DOHH2 (cell line): ENCODE results near the gene TTC8.

Source experiments
- H3F3A ChIP-seq: fragments of 200-600 bp; sonication (generic), shearing (Covaris generic); 2 replicates; pipeline ENCODE4 v1.6.0; 2016; ENCODE audit warnings: antibody characterized with exemption, mild to moderate bottlenecking; ENCODE audit not compliant: control insufficient read depth, insufficient read depth
- H3K27ac ChIP-seq: fragments of 200-600 bp; sonication (generic); 2 replicates; pipeline ENCODE4 v1.5.1; 2014; ENCODE audit warnings: low read depth, mild to moderate bottlenecking, low read length, moderate library complexity
- H3K27me3 ChIP-seq: fragments of 200-600 bp; sonication (generic); 2 replicates; pipeline ENCODE4 v1.6.1; 2014; ENCODE audit warnings: mild to moderate bottlenecking, low read length, mixed read lengths; ENCODE audit not compliant: control insufficient read depth
- H3K36me3 ChIP-seq: fragments of 200-600 bp; sonication (generic); 2 replicates; pipeline ENCODE4 v1.6.1; 2014; ENCODE audit warnings: mild to moderate bottlenecking, low read length, moderate library complexity, mixed read lengths; ENCODE audit not compliant: control insufficient read depth
- H3K4me1 ChIP-seq: fragments of 200-600 bp; sonication (generic); 2 replicates; pipeline ENCODE4 v1.6.1; 2014; ENCODE audit warnings: mild to moderate bottlenecking, low read length, mixed read lengths; ENCODE audit not compliant: control insufficient read depth
- H3K4me2 ChIP-seq: fragments of 200-600 bp; sonication (generic); 2 replicates; pipeline ENCODE4 v1.6.0; 2014; ENCODE audit warnings: mild to moderate bottlenecking, low read length, moderate library complexity
- H3K4me3 ChIP-seq: fragments of 200-600 bp; sonication (generic); 2 replicates; pipeline ENCODE4 v1.5.1; 2014; ENCODE audit warnings: mild to moderate bottlenecking, low read length, mixed read lengths
- H3K79me2 ChIP-seq: fragments of 200-600 bp; sonication (generic); 2 replicates; pipeline ENCODE4 v1.6.1; 2014; ENCODE audit warnings: mild to moderate bottlenecking, low read length, mixed read lengths; ENCODE audit not compliant: control insufficient read depth
- H3K9me2 ChIP-seq: fragments of 200-600 bp; sonication (generic); replicated peaks from 2 replicates; pipeline ENCODE4 v1.6.1; 2014; ENCODE audit warnings: mild to moderate bottlenecking, low read length, mixed read lengths; ENCODE audit not compliant: control insufficient read depth
- H3K9me3 ChIP-seq: fragments of 200-600 bp; sonication (generic); 2 replicates; pipeline ENCODE4 v1.6.1; 2014; ENCODE audit warnings: antibody characterized with exemption, low read length, mixed read lengths; ENCODE audit not compliant: control insufficient read depth, insufficient read depth
- H4K20me1 ChIP-seq: fragments of 200-600 bp; sonication (generic); 2 replicates; pipeline ENCODE4 v1.6.0; 2014; ENCODE audit warnings: low read depth, mild to moderate bottlenecking, antibody characterized with exemption, low read length, moderate library complexity; ENCODE audit not compliant: control insufficient read depth, insufficient read depth
- CTCF ChIP-seq: fragments of 200-600 bp; sonication (generic); IDR thresholded peaks from one replicate; pipeline ENCODE4 v1.5.1; 2014; ENCODE audit warnings: antibody characterized with exemption, mild to moderate bottlenecking, low read depth, low read length; ENCODE audit not compliant: poor library complexity, severe bottlenecking
- EZH2phosphoT487 ChIP-seq: fragments of 200-600 bp; sonication (generic); IDR thresholded peaks from 2 replicates; pipeline ENCODE4 v1.6.1; 2017; ENCODE audit warnings: borderline replicate concordance, mild to moderate bottlenecking, antibody characterized with exemption, low read length, moderate library complexity, mixed read lengths

TTC8 gene

GRCh38 chr14:88835661-88836060 is 11.2 kb downstream of the TTC8 start:
- Histone ChIP-seq H3K4me2 (no peak overlapping the region), H3K4me3 (no peak overlapping the region), H3K79me2 (no peaks in the 10 kb centered on the region), H3K4me1 (no peaks in the 10 kb centered on the region), H3K27me3 (no peaks in the 10 kb centered on the region), H3F3A (no peaks in the 10 kb centered on the region), H3K9me3 (no peaks in the 10 kb centered on the region), H3K27ac (no peak overlapping the region), H4K20me1 (no peaks in the 10 kb centered on the region), H3K36me3 (no peaks in the 10 kb centered on the region), H3K9me2 (no peaks in the 10 kb centered on the region)
- TF ChIP-seq EZH2phosphoT487, result no peak
- TF ChIP-seq CTCF, result no peak

GRCh38 chr14:88837495-88837894 is 13.0 kb downstream of the TTC8 start:
- H3K36me3 ChIP-seq, result no peaks in the 10 kb centered on the region
- H3K4me3 ChIP-seq, result no peak overlapping the region
- no peaks in the 10 kb centered on the region for H3K4me1 ChIP-seq
- TF ChIP-seq EZH2phosphoT487 (no peak), CTCF (no peak)
- no peaks in the 10 kb centered on the region for H3K79me2 ChIP-seq
- H3K9me3 ChIP-seq, result no peaks in the 10 kb centered on the region
- no peaks in the 10 kb centered on the region for H3K9me2 ChIP-seq
- no peaks in the 10 kb centered on the region for H4K20me1 ChIP-seq
- no peaks in the 10 kb centered on the region for H3F3A ChIP-seq
- no peaks in the 10 kb centered on the region for H3K27me3 ChIP-seq
- no peak overlapping the region for H3K4me2 ChIP-seq
- H3K27ac ChIP-seq, result no peak overlapping the region

- H3K27me3 ChIP-seq, result no peaks in the 10 kb centered on the region
- H3K27ac ChIP-seq, result no peak overlapping the region
- no peaks in the 10 kb centered on the region for H3F3A ChIP-seq
- H3K79me2 ChIP-seq, result no peaks in the 10 kb centered on the region
- TF ChIP-seq CTCF (no peak), EZH2phosphoT487 (no peak)
- no peaks in the 10 kb centered on the region for H4K20me1 ChIP-seq
- H3K4me1 ChIP-seq, result no peaks in the 10 kb centered on the region
- no peaks in the 10 kb centered on the region for H3K9me2 ChIP-seq
- H3K4me3 ChIP-seq, result no peak overlapping the region
- no peaks in the 10 kb centered on the region for H3K9me3 ChIP-seq
- no peaks in the 10 kb centered on the region for H3K36me3 ChIP-seq
- no peak overlapping the region for H3K4me2 ChIP-seq
Observed at GRCh38 chr14:88838015-88838414, 13.6 kb downstream of the TTC8 start.

- Histone ChIP-seq H3K4me1 (no peaks in the 10 kb centered on the region), H3K27me3 (no peaks in the 10 kb centered on the region), H3K36me3 (no peaks in the 10 kb centered on the region), H3K79me2 (no peaks in the 10 kb centered on the region), H3K4me3 (no peak overlapping the region), H3K4me2 (no peak overlapping the region), H3K9me3 (no peaks in the 10 kb centered on the region), H4K20me1 (no peaks in the 10 kb centered on the region), H3F3A (no peaks in the 10 kb centered on the region), H3K27ac (no peak overlapping the region), H3K9me2 (no peaks in the 10 kb centered on the region)
- TF ChIP-seq CTCF (no peak), EZH2phosphoT487 (no peak)
Observed at GRCh38 chr14:88840926-88841325, 16.5 kb downstream of the TTC8 start.
